ENCODE data around the gene SSRP1.

DNA sequence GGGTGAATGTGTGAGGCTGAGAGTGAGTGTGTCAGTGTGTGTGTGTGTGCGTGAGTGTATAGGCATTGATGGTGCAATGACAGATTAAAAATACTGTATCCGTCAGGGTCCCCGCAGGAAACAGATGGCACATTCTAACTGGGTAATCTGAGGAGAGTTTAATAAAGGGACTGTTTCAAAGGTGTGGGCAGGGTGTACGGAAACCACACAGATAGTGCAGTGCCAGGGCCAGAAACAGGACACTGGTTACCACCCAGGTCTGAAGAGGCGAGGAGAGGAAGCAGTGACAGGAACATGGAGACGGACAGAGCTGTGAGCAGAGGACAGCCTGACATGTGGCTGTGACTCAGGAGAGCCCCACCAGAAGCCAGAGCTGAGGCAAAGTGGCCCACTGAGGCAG is 19.0 kb upstream of the SSRP1 start:
- TF ChIP-seq SIN3A (IDR thresholded peaks at IDR 0.05; ENCODE audit: borderline replicate concordance, insufficient read depth, low read length): no peak
- TF ChIP-seq POLR2AphosphoS5 (IDR thresholded peaks at IDR 0.05; ENCODE audit: low read depth, low read length): no peak
- TF ChIP-seq, protein P1, sequence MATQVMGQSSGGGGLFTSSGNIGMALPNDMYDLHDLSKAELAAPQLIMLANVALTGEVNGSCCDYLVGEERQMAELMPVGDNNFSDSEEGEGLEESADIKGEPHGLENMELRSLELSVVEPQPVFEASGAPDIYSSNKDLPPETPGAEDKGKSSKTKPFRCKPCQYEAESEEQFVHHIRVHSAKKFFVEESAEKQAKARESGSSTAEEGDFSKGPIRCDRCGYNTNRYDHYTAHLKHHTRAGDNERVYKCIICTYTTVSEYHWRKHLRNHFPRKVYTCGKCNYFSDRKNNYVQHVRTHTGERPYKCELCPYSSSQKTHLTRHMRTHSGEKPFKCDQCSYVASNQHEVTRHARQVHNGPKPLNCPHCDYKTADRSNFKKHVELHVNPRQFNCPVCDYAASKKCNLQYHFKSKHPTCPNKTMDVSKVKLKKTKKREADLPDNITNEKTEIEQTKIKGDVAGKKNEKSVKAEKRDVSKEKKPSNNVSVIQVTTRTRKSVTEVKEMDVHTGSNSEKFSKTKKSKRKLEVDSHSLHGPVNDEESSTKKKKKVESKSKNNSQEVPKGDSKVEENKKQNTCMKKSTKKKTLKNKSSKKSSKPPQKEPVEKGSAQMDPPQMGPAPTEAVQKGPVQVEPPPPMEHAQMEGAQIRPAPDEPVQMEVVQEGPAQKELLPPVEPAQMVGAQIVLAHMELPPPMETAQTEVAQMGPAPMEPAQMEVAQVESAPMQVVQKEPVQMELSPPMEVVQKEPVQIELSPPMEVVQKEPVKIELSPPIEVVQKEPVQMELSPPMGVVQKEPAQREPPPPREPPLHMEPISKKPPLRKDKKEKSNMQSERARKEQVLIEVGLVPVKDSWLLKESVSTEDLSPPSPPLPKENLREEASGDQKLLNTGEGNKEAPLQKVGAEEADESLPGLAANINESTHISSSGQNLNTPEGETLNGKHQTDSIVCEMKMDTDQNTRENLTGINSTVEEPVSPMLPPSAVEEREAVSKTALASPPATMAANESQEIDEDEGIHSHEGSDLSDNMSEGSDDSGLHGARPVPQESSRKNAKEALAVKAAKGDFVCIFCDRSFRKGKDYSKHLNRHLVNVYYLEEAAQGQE (IDR thresholded peaks at IDR 0.05; ENCODE audit: insufficient read depth in 1 of 2, low read depth in 2 of 2, low read length in 2 of 2): no peak

All from PFSK-1 (cell line).